Hematopoietic multipotent progenitor cell treated with erythropoietin and hydrocortisone succinate and interleukin-3 and kit ligand, for 8 days (in vitro differentiated cells): ENCODE results near the gene TNS1.
"Not testable (repeated sequence)": the region's sequence is repeated elsewhere in the genome, so short reads cannot be mapped to it uniquely, and the experiment has no call there.

ENCODE experiments used
- DNase-seq: peaks from one replicate; pipeline ENCODE4 v3.0.0-alpha.2; 2015

The TNS1 gene

DNA sequence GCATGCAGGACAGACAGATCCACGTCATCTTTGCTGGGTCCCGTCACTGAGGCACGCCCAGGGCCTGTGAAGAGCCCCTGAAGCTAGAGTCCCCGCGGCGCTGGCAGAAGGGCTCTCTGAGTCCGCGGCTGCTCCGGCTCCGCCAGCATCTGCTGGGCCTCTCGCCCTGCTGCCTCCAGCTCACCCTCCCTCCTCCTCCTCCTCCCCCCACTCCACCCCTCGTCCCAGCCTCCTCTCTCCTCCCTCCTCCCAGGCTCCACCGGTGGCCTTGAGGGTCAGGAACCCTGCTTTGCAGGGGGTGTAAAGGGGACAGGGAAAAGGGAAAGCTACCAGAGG lies at the start of gene TNS1:
Gene TNS1 (minus strand): TSS at position 151 of the 336 bp plus-strand sequence. CDS start 123 bp downstream, at position 28.
- no peak for DNase-seq

DNA sequence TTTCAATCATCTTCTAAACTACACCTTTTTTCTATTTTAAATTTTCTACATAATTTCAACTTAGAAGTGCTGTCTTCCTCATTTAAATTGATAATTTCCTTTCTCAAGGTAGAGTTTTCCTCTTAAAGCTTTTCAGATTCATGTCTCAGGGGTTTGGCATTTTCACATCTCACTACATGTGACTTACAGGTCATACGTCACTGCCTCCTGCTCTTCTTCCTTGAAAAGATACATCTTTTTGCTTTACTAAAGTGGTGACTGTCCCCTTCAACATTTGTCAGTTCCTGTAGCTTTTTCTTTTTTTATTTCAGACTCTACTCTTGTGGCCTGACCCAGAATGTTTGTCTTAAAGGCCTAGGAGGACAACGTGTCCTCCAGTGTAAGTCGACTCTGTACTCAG lies 49.1 kb upstream of the TNS1 start:
- no peak for DNase-seq

DNA sequence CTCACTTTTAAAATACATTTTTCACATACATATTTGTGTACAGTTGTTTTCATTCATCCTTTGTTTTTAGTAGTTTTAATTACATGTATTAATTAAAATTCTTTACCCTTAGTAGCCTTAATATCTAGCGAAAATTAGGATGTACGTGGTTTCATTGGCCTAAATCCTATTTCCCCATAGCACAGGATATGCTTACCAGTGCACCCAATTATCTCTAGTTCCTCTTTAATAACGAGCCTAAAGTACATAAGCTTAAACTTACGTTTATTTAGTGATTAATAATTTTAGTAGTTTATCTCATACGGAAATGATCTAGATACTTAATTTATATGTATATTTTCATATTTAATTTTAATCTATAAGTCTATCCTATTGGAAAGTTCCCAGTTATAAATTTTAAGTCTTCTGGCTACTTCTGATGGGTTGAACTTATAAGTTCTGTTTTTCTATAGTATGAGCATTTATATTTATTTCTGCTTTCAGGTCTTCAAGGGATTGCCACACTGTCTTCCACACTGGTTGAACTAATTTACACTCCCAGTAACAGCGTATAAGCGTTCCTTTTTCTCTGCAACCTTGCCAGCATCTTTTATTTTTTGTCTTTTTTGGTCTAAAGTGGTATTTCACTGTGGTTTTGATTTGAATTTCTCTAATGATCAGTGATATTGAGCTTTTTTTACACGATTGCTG lies 44.9 kb upstream of the TNS1 start:
- no peak for DNase-seq

DNA sequence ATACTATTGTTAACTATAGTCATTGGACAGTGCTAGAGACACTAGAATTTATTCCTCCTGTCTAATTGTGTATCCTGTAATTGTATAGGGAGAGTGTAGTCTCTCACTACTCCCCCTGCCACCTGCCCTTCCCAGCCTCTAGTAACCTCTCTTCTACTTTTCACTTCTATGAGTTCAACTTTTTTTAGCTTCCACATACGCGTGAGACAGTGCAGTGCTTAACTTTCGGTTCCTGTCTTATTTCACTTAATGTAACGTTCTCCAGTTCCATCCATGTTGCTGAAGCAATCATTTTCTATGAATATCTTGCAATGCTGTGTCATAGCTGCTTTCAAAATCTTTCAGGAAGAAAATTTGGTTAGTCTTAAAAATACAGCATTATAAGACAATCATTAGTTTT lies 43.4 kb upstream of the TNS1 start:
- DNase-seq, result no peak

DNA sequence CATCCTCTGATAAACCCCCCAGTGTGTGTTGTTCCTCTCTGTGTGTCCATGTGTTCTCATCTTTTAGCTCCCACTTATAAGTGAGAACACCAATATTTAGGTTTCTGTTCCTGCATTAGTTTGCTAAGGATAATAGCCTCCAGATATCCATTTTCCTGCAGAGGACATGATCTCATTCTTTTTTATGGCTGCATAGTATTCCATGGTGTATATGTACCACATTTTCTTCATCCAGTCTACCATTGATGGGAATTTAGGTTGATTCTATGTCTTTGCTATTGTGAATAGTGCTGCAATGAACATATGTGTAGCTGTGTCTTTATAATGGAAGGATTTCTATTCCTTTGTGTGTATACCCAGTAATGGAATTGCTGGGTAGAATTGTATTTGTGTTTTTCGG lies 41.8 kb upstream of the TNS1 start:
- not testable (repeated sequence) for DNase-seq

DNA sequence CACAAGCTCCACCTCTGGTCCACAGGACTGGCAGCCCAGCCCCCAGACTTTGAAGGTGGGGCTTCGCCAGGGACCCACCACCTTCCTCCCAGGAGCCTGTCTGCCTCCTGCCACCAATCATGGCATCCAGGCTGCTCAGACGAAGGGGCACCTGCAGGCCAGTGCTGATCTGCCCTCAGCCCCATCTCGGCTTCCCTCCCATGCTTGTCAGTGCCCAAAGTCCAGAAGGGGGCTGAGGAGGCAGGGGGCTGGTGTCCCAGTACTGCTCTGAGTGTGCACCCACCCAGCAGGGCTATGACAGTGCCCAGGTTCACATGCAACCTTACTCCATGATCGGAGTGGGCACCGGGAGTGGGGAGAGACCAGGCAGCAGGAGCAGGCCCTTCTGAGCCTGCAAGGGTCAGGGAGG lies 40.9 kb upstream of the TNS1 start:
- no peak for DNase-seq

DNA sequence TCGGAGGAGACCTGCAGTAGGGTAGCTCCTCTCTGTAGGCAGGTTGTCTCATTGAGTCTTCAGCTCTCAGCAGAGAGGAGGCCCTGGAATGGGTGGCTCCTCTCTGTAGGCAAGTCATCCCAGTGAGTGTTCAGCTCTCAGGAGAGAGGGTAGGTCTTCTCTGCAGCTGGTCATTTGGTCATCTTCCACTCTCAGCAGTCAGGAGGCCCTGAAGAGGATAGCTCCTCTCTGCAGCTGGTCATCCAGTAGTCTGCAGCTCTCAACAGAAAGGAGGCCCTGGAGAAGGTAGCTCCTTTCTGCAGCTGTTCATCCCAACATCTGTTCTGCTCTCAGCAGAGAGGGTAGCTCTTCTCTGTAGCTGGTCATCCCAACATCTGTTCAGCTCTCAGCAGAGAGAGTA lies 40.3 kb upstream of the TNS1 start:
- no peak for DNase-seq

DNA sequence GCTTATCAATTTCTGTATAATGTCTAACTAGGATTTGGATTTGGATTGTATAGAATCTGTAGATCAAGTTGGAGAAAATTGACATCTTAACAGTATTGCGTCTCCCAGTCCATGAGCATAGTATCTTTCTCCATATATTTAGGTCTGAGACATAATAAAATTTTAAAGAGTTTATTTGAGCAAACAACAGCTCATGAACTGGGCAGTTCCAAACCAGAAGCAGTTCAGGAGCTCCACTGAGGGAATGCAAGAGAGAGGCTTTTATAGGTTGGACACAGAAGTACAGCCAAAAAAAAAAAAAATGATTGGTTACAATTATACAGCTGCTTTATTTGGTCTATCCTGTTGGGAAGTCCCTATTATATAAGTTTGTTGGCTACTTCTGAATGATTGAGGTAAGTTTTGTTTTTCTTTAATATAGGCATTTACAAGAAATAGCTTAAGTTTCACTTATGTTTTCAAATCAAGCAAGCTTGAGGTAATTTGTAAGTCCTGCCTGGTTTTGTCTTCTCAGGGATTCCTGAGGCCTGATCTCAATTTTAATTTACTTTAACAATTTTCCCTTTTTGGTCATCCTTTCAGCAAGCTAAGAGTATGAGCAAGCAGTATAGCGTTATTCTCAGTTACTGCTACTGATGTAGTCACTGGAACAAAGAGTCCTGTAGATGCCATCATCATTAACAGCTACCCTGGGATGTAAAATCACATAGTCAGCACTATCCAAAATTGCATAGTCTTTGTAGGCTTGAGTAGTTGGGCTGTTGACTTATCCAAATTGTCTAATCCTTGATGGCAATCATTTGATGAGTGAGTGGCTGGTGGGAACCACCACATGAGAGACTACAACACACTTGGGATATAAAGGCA lies 38.7 kb upstream of the TNS1 start:
- DNase-seq, result no peak

DNA sequence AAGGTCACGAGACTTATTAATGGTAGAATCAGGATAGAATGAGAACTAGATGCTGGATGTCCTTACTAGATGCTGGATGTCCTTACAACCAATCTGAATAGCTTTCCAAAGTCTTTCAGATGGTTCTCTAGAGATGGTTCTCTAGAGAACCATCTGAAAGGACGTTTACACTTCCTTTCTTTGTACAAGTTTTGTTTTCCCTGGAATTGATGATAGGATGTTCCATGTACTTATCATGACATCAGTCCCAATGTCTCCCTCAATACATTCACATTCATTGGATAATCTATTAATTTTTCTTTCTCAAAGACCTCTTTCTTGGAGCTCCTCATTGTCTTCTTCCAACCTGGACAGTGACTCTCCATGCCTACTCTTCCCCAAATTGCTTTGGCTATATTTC lies 38.1 kb upstream of the TNS1 start:
- DNase-seq, result no peak

DNA sequence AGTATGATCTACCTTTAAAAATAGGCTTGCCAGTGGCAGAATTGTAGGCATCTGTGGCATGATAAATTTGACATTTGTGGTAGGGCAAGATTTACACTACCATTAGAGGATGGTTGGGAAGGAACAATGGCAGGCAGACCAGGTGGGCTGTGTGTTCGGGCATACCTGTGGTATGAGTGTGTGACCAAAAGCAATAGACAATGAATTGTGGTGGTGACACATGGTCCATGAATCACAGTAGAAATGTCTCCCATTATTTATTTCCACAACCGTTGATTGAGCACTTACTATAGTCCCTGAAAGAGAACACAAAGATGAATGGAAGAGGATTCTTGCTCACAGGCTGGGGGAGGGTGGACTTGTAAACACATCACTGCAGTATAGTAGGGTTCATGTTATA lies 36.4 kb upstream of the TNS1 start:
- no peak for DNase-seq

DNA sequence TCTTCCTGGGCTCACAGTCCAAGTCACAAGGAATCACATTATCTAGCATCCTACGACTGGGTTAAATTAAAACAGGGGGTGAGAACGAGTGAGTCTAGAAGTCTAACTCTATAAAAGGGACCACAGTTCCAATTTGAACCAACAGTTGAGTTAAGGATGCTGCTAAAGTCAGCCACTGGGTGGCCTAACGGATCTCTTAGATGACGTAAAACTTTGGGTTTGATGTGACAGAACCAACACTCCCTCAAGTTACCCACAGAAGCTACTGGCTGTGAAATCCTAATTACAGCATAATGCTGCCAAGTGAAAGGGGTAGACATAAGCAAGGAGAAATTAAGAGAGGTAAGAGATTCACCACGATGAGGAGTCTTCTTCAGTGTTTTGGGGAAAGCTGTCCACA lies 33.6 kb upstream of the TNS1 start:
- DNase-seq, result no peak

DNA sequence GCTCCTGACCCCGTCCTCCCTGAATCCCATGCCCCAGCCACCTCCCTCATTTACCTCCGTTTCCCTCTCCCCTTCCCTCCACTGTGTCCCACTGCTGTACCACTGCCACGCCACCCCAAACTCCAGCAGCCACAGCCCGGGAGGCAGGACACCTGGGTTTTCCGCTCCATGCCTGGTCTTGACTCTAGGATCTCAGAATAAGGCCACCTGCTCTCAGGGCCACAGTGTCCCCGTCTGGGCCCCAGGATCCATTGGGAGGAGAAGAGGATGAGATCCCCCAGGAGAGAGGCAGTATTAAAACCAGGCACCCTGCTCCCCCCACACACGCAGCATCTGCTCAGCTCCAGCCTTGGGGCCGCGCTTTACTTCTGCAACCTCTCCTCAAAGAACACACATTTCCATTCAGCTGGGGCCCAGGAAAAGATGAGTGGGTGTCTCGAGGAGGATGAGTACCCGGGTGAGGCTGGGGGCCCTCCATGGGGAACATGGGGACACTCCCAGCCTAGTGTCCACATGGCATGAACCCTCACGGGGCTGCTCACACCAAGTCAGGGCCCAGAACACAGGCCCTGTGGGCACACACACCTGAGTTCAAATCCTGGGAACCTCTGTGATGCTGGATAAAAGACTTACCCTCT lies 32.8 kb upstream of the TNS1 start:
- DNase-seq, result no peak

DNA sequence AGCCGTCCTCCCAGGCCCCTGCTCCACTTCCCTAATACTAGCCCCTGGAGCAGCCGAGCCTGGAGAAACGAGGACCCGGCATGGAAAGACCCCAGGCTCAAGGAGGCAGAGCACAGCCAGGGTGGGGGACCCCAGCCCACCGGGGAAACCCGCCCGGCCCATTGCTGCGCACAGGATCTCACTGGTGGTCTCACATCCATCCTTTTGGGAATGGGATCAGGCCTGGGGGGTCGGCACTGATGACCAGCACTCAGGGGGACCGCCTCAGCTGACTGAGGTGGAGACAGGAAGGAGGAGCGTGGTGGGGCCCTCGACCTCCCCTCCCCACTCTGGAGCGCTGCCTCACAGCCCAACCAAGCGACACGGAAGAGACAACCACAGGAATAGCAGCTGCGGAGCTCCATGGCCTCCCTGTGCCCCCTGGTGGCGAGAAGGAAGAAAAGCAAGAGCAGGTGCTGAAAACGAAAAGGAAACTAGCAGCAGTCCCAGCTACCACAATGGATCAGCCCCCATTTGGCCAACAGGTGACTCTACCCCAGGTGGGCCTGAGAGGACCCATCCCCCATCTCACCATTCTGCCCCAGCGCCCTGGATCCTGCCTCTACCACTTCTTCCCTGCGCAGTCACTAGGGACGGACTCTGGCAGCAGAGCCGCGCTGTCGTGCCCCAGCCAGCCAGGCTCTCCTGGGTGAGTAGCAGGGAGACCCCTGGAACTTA lies 31.9 kb upstream of the TNS1 start:
- peak; percentile 54 for DNase-seq

DNA sequence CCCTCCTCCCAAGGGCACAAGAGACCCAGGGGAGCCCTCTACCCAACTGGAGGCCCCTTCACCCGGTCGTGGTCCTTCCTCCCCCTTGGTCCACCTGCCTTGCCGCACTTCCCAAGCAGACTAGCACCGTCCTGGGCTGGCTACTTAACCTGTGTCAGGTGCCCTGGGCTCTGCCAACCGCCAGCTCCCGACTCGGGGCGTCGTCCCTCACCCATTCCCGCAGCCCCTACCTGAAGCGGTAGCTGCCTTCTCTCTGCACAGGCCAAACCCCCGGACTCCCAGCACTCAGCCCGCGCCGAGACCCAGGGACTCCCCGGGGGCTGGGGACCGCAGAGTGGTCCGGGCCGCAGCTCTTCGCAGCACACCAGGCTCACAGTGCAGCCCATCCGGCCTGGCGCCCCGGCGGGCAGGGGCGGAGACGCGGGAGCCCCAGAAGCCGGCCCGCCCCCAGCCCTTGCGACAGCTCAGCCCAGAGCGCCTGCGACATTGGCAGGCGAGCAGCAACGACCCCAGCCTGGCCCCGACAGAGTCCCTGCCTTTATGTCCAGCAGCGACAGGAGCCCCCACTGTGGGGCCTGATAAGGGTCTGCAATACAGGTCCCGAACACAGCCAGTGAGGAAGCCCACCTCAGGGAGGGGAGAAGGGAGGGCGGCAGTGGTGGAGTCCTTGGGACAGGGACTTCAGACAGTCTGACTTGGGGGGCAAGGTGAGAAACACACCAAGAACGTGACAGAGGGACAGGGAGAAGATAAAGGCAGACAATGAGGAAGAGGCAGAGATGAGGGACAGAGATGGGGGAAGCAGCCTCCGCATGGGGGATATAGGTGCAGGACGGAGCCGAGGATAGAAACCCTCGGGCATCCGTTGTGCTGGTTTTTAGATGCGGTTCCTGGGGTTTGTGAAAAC lies 31.0 kb upstream of the TNS1 start:
- no peak for DNase-seq

DNA sequence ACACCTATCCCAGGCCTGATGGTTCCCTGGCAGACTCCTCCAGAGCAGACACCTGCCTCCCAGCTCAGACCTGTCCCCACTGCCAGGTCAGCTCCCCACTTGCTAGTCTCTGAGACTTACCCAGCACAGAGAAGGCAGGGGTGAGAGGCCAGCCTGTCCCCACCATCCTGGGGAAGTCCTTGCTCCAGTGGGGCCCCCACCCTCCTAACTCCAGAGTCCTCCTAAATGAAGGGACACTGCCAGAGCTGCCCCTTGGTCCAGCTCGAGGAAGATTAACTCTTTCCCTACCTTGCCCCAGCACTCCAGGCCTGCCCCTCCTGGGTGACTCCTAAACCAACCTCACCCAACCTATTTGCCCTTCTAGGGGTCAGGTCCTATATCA lies 30.4 kb upstream of the TNS1 start:
- no peak for DNase-seq

DNA sequence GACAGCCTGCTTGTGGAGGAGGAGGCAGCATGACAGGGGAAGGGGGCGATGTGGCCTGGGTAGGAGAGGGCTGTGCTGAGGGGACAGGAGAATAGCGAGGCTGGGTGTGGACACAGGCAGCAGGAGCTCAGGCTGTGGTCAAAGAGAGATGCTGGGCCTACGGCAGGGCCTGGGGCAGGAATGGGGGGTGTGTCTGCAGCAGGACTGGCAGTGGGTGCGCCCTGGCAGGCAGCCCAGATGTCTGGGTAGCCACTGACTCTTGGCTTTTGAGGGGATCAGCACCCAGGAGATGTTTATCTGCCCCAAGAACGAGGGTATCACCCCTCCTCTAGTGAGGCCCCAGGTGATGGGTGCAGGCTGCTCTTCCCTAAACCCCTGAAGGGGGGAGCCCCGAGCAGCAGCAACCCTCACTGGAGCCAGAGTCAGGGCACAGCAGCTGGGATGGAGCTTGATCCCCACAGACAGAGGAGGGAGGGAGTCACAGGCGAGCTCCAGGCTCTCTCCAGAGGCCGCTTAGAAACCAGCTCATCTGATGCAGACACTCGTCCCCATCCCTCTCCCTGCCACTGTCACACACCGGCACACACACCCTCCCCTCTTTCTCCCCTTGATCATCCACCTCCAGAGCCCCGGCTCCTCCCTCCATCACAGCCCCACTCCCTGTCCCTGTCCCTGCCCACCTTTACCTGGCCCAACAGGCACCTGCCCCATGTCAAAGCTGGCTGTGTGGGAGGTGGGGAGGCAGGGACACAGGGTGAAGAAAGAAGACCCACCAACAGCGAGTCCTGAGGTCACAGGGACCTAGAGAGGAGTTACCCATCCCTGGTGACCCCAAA lies 29.8 kb upstream of the TNS1 start:
- peak; percentile 8 for DNase-seq

DNA sequence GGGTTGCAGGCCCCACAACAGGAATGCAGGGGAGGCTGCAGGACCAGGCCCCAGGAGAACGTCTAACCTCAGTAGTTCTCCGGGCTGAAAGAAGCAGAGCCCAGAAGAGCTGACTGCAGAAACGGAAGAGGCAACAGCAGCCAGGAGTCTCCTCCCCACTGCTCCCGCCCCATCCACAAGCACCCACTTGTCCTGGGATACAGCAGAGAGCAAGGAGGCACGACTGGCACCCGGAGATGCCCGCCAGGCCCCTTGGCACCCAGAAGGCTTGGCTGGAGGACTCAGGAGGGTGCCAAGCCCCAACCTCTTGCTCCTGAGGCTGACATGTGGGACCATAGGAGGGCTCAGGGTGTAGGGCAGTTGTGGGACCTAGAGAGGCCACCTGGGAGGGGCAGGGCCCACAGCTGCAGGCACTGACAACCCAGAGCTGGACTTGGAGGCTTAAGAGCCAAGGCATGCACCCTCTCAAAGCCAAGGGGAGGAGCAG lies 29.0 kb upstream of the TNS1 start:
- DNase-seq, result no peak

DNA sequence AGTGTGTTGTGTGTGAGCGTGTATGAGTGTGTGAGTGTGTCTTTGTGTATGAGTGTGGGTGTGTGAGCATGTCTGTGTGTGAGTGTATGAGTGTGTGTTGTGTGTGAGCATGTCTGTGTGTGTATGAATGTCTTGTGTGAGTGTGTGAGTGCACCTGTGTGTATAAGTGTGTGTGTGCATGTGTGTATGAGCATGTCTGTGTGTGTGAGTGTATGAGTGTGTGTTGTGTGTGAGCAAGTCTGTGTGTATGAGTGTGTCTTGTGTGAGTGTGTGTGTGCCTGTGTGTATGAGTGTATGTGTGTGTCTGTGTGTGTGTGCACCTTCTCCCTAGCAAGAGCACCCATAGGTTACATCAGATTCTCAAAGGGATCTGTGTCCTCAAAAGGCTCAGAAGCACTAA lies 28.5 kb upstream of the TNS1 start:
- no peak for DNase-seq

DNA sequence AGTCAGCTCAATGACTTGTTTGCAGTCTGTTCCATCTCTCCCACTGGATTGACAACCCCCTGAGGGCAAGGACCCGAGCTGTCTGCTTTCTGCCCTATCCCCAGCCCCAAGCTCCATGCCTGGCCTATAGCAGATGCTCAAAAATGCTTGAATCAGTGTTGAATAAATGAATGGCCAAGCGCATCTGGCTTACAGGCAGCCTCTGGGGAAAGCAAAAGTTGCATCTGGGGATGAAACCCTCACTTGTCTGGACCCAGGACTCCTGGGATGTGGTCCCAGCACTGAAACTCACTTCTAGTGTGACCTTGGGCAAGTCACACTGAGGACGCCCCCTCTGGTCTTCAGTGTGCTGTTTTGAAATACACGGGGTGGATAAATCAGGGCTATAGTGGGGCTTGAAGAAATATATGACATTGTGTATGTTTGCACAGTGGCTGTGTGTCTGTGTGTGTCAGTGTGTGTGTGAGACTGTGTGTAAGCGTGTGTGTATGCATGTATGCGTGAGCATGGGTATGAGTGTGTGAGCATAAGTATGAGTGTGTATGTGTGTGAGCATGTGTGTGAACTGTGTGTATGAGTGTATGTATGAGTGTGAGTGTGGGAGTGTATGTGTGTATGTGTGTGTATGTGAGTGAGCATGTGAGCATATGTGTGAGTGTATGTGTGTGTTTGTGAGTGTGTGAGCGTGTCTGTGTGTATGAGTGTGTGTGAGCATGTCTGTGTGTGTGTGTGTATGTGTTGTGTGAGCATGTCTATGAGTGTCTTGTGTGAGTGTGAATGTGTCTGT lies 27.8 kb upstream of the TNS1 start:
- DNase-seq, result no peak
